WI38 (cell line): ENCODE data around the gene XCR1.
"Not testable (repeated sequence)": the region's sequence is repeated elsewhere in the genome, so short reads cannot be mapped to it uniquely, and the experiment has no call there.

ENCODE experiments used
- H3K4me3 ChIP-seq: 2 replicates; pipeline ENCODE4 v1.5.1; 2011; ENCODE audit warnings: low read depth, mild to moderate bottlenecking, control low read depth, low read length
- CTCF ChIP-seq: IDR thresholded peaks from 2 replicates; pipeline ENCODE4 v1.5.1; 2012; ENCODE audit warnings: low read depth, mild to moderate bottlenecking, control low read depth, low read length

XCR1 gene

GRCh38 chr3:46001178-46001577 is 26.1 kb downstream of the XCR1 start:
- no peak for TF ChIP-seq CTCF
- H3K4me3 ChIP-seq: no peak overlapping the region

GRCh38 chr3:45997942-45998341 is 29.3 kb downstream of the XCR1 start:
- H3K4me3 ChIP-seq: no peak overlapping the region
- no peak for TF ChIP-seq CTCF

GRCh38 chr3:45997499-45997898 is 29.8 kb downstream of the XCR1 start:
- not testable (repeated sequence) for H3K4me3 ChIP-seq

GRCh38 chr3:45995236-45996192 is 31.8 kb downstream of the XCR1 start, which contains the start of gene FYCO1:
TSS of gene FYCO1 (minus strand) at chr3:45995824. CDS start at chr3:45984910, 10,914 bp downstream.
- peak within 1 kb of the TSS; percentile 86 for H3K4me3 ChIP-seq
- TF ChIP-seq CTCF: no peak

GRCh38 chr3:45994419-45995235 is 32.7 kb downstream of the XCR1 start:
- TF ChIP-seq CTCF: no peak
- peak overlapping the region; percentile 86 for H3K4me3 ChIP-seq

- no peak for TF ChIP-seq CTCF
- no peak overlapping the region for H3K4me3 ChIP-seq
These were observed 33.8 kb downstream of the XCR1 start for GRCh38 chr3:45993421-45994027.

GRCh38 chr3:45992821-45993221 is 34.5 kb downstream of the XCR1 start:
- H3K4me3 ChIP-seq: no peak overlapping the region
- TF ChIP-seq CTCF: no peak
